ENCODE data around the gene LRRC27. TPM values are rescaled to one million over a fixed set of nuclear protein-coding genes. Genes with fewer than 3 reads are reported as not detected.

The LRRC27 gene
- total RNA-seq, 6 experiments from 2014 or later, result 2.2 to 5.4 (median 3.2) TPM

GRCh38 chr10:132326925-132327324 is 5.1 kb upstream of the LRRC27 start:
- ATAC-seq (no peak), DNase-seq (no peak)
- peaks cover 0 to 16% (median 0%) of the 10 kb centered on the region in 4 donors for H3K4me1 ChIP-seq
- no peak overlapping the region for H3K4me3 ChIP-seq
- no peaks in the 10 kb centered on the region for H3K36me3 ChIP-seq
- no peaks in the 10 kb centered on the region for H3K27me3 ChIP-seq
- TF ChIP-seq CTCF (IDR thresholded peaks at IDR 0.05) (no peak), POLR2A (IDR thresholded peaks at IDR 0.05) (no peak)
- 72% methylated on average over 4 of the region's 4 CpGs for WGBS (ENCODE audit: insufficient coverage, low coverage, low lambda C conversion rate, missing lambda C conversion rate)
- intact Hi-C loops (cut with DNase I), result no loop called here
- H3K27ac ChIP-seq, result no peak overlapping the region
- H3K9me3 ChIP-seq, result no peaks in the 10 kb centered on the region

DNA sequence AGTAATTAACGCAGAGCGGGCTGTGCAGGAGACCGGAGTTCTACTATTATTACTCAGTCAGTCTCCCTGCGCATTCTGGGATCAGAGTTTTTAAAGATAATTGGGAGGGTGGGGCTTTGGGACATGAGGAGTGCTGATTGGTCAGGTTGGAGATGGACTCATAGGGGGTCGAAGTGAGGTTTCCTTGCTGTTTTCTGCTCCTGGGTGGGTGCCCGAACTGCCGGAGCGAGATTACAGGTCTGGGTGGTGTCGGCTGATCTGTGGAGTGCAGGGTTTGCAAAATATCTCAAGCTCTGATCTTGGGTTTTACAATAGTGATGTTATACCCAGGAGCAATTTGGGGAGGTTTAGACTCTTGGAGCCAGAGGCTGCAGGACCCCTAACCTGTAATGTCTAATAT is 3.9 kb upstream of the LRRC27 start:
- no peak for TF ChIP-seq POLR2A (IDR thresholded peaks at IDR 0.05)
- no peak for TF ChIP-seq CTCF (IDR thresholded peaks at IDR 0.05)
- Histone ChIP-seq H3K27me3 (no peaks in the 10 kb centered on the region), H3K27ac (no peak overlapping the region), H3K9me3 (no peaks in the 10 kb centered on the region), H3K36me3 (no peaks in the 10 kb centered on the region), H3K4me1 (peaks cover 0 to 9% (median 0%) of the 10 kb centered on the region in 4 donors), H3K4me3 (no peak overlapping the region)
- 96% methylated on average over 8 of the region's 9 CpGs for WGBS (ENCODE audit: insufficient coverage, low coverage, low lambda C conversion rate, missing lambda C conversion rate)
- ATAC-seq (no peak), DNase-seq (no peak)
- intact Hi-C loops (cut with DNase I), result no loop called here

DNA sequence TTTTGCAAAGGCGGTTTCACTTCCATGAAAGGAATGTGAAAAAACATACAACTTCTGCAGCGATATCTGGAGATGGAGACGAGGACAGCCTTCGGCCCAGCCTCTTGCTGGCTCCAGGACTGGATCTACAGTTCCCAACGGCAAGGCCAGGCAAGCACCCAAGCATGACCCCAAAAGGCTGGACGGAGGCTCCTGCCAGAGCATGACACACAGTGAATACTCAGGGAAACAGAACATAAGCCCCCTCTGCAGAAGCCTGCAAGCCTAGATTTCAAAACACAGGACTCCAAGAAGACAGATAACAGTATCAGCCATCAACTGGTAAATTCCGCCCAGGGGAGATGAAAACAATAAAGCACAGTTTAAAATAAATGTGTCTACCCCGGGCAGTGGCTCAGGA is 3.3 kb upstream of the LRRC27 start:
- intact Hi-C loops (cut with DNase I), result no loop called here
- Histone ChIP-seq H3K27me3 (no peaks in the 10 kb centered on the region), H3K27ac (no peak overlapping the region), H3K36me3 (no peaks in the 10 kb centered on the region), H3K9me3 (no peaks in the 10 kb centered on the region), H3K4me3 (no peak overlapping the region), H3K4me1 (peaks cover 0 to 9% (median 0%) of the 10 kb centered on the region in 4 donors)
- TF ChIP-seq POLR2A (IDR thresholded peaks at IDR 0.05) (no peak), CTCF (IDR thresholded peaks at IDR 0.05) (no peak)
- WGBS (ENCODE audit: insufficient coverage, low coverage, low lambda C conversion rate, missing lambda C conversion rate), result 58% methylated on average over 7 of the region's 8 CpGs
- DNase-seq, result no peak
- ATAC-seq, result no peak

GRCh38 chr10:132329565-132330485 is 2.2 kb upstream of the LRRC27 start:
- Histone ChIP-seq H3K9me3 (no peaks in the 10 kb centered on the region), H3K27ac (peak overlapping the region in 2 of 3 donors; percentile 20 to 34), H3K4me1 (peaks cover 0 to 9% (median 0%) of the 10 kb centered on the region in 4 donors), H3K27me3 (no peaks in the 10 kb centered on the region), H3K4me3 (peak overlapping the region in 2 of 3 donors; percentile 72 to 94), H3K36me3 (no peaks in the 10 kb centered on the region)
- TF ChIP-seq POLR2A (IDR thresholded peaks at IDR 0.05) (no peak), CTCF (IDR thresholded peaks at IDR 0.05) (no peak)
- WGBS (ENCODE audit: insufficient coverage, low coverage, low lambda C conversion rate, missing lambda C conversion rate), result 51% methylated on average over 23 of the region's 23 CpGs
- intact Hi-C loops (cut with DNase I), result loop anchor here in 1 of 2 donors (10.0 kb wide), 1 partner anchor 65 kb away; the partner anchor contains the start of gene PWWP2B
- ATAC-seq (no peak), DNase-seq (no peak)
